H1 (cell line): Measurements from ENCODE around the gene MMP19. TPM values are rescaled to one million over a fixed set of nuclear protein-coding genes. Genes with fewer than 3 reads are reported as not detected.

ENCODE experiments used
- CBX5 ChIP-seq: fragments of 300-800, 300-1000 bp; sonication (generic); IDR thresholded peaks from 2 replicates; pipeline ENCODE4 v1.7.1; 2016; ENCODE audit warnings: antibody characterized with exemption, low read length, low read depth
- GTF2F1 ChIP-seq: IDR thresholded peaks from 2 replicates; pipeline ENCODE4 v1.6.1; 2012; ENCODE audit warnings: low read depth, low read length, improper control_type of control experiment, borderline replicate concordance
- MAX ChIP-seq: IDR thresholded peaks from 2 replicates; pipeline ENCODE4 v1.6.1; 2012; ENCODE audit warnings: inconsistent platforms
- RNF2 ChIP-seq: fragments of 200-900, 300-1000 bp; sonication (generic); IDR thresholded peaks from 2 replicates; pipeline ENCODE4 v1.7.1; 2016; ENCODE audit warnings: borderline replicate concordance, low read depth, mild to moderate bottlenecking, antibody characterized with exemption, low read length; ENCODE audit not compliant: poor library complexity, severe bottlenecking; ENCODE audit errors: missing control alignments
- polyA plus RNA-seq, 7 experiments: library from polyadenylated mRNA; depleted of rRNA in 3 of 7; stranded (reverse) in 5 of 7; unstranded in 2 of 7; fragments of >200 nt in 5 of 7; fragments of 200-250 nt in 2 of 7; gene quantifications; 1 replicate in 5 of 7; 2 replicates in 1 of 7; 4 replicates in 1 of 7; pipeline versions ENCODE4 v1.2.1 to v1.2.3, GENCODE V29; 2011 to 2013; ENCODE audit warnings: missing spikeins in 2 of 7, mixed read lengths in 2 of 7
- total RNA-seq: library from RNA; stranded (reverse); fragmentation: NEBNext Ultra II Directional; extraction: Animal tissue kit (Norgen Biotek cat#: 25700); gene quantifications from 2 replicates; pipeline ENCODE4 v1.2.1, GENCODE V29; 2021

MMP19 gene
- total and polyA plus RNA-seq, 2 of the 8 experiments (the other 6 are each of a cell fraction or from before 2014, with no cell fraction given), result 2.7 to 3.3 TPM

GRCh38 chr12:55824726-55825125 lies 18.0 kb downstream of the MMP19 start (continued):
- no peak for TF ChIP-seq RNF2
- TF ChIP-seq CBX5, result no peak
- no peak for TF ChIP-seq GTF2F1
- TF ChIP-seq MAX, result no peak
